B cell (primary cell): ENCODE results near the gene CCDC57. TPM values are rescaled to one million over a fixed set of nuclear protein-coding genes. Genes with fewer than 3 reads are reported as not detected.
A peak's percentile ranks its signal among the peaks of the same experiment; 100 is the strongest.

Experiments
- ATAC-seq: fragments of 200-7000 bp; cut with Tn5 transposase; one replicate; pipeline ENCODE4 v1.10.0; 2021; ENCODE audit warnings: low read depth, mild to moderate bottlenecking, moderate number of reproducible peaks, moderate library complexity
- CTCF ChIA-PET: fragments of 350-600 bp; sonication (Branson Sonifier 250); formaldehyde crosslinking; loops from one replicate; lab custom pipeline; 2021; ENCODE audit warnings: antibody characterized with exemption, inconsistent platforms; lab: Charles Lee
- POLR2A ChIA-PET: fragments of 350-600 bp; sonication (Branson Sonifier 250); formaldehyde crosslinking; loops from one replicate; lab custom pipeline; 2021; ENCODE audit warnings: antibody characterized with exemption; lab: Charles Lee
- DNase-seq: peaks from one replicate; pipeline ENCODE4 v3.0.0; 2013
- H2AFZ ChIP-seq: 2 replicates; pipeline ENCODE4 v1.6.1; 2012; ENCODE audit warnings: mild to moderate bottlenecking, low read depth, low read length; ENCODE audit not compliant: insufficient read depth, poor library complexity, severe bottlenecking
- H3K27ac ChIP-seq, 2 donors: 1 replicate in 1 of 2; 2 replicates in 1 of 2; pipeline ENCODE4 v1.5.1; 2012 to 2013; ENCODE audit warnings: low read length in 2 of 2, mild to moderate bottlenecking in 2 of 2, moderate library complexity in 1 of 2
- H3K27me3 ChIP-seq, 4 experiments: fragments of 200-600 bp in 1 of 4; sonication (generic) in 1 of 4; replicated peaks in 1 of 4; 1 replicate in 2 of 4; 2 replicates in 2 of 4; pipeline versions ENCODE4 v1.6.1 to v1.7.0; 2013 to 2016; ENCODE audit warnings: low read length in 3 of 4, mild to moderate bottlenecking in 2 of 4, mixed read lengths in 1 of 4, moderate library complexity in 1 of 4; ENCODE audit not compliant: insufficient read depth in 4 of 4, control insufficient read depth in 3 of 4; ENCODE audit errors: control extremely low read depth in 1 of 4
- H3K36me3 ChIP-seq, 2 experiments: replicated peaks in 1 of 2; 1 replicate in 1 of 2; 2 replicates in 1 of 2; pipeline versions ENCODE4 v1.6.1 to v1.7.1; 2013; ENCODE audit warnings: low read length in 1 of 2; ENCODE audit not compliant: insufficient read depth in 2 of 2, control insufficient read depth in 1 of 2; ENCODE audit errors: control extremely low read depth in 1 of 2, extremely low read depth in 1 of 2
- H3K4me1 ChIP-seq, 2 donors: fragments of 200-600 bp in 1 of 2; sonication (generic) in 1 of 2; 1 replicate in 1 of 2; 2 replicates in 1 of 2; pipeline versions ENCODE4 v1.5.1 to v1.6.1; 2013 to 2017; ENCODE audit warnings: low read length in 2 of 2; ENCODE audit not compliant: control insufficient read depth in 2 of 2, insufficient read depth in 2 of 2
- H3K4me2 ChIP-seq: replicated peaks from 2 replicates; pipeline ENCODE3; 2012; ENCODE audit warnings: mild to moderate bottlenecking, low read depth, low read length; ENCODE audit not compliant: poor library complexity, severe bottlenecking
- H3K4me3 ChIP-seq, 5 experiments: fragments of 200-600 bp in 1 of 5; sonication (generic) in 1 of 5; 1 replicate in 3 of 5; 2 replicates in 2 of 5; pipeline versions ENCODE4 v1.5.1 to v1.7.0; 2011 to 2016; ENCODE audit warnings: low read length in 4 of 5, mild to moderate bottlenecking in 4 of 5, low read depth in 2 of 5, control low read depth in 1 of 5, moderate library complexity in 1 of 5; ENCODE audit not compliant: insufficient read depth in 1 of 5; ENCODE audit errors: control extremely low read depth in 1 of 5, extremely low read depth in 1 of 5
- H3K79me2 ChIP-seq: fragments of 200-600 bp; sonication (generic); one replicate; pipeline ENCODE4 v1.6.0; 2016; ENCODE audit warnings: low read length; ENCODE audit not compliant: control insufficient read depth, insufficient read depth
- H3K9ac ChIP-seq: fragments of 200-600 bp; sonication (generic); 2 replicates; pipeline ENCODE4 v1.6.1; 2017; ENCODE audit warnings: mild to moderate bottlenecking, low read length, moderate library complexity
- H3K9me3 ChIP-seq, 3 donors: one replicate each; pipeline versions ENCODE4 v1.6.1 to v1.7.1; 2013; ENCODE audit warnings: low read length in 2 of 3; ENCODE audit not compliant: control insufficient read depth in 2 of 3, insufficient read depth in 1 of 3; ENCODE audit errors: control extremely low read depth in 1 of 3
- H4K20me1 ChIP-seq: 2 replicates; pipeline ENCODE4 v1.6.0; 2012; ENCODE audit warnings: mild to moderate bottlenecking, low read length; ENCODE audit not compliant: insufficient read depth, control insufficient read depth, poor library complexity, severe bottlenecking
- H3K27ac Mint-ChIP-seq: one replicate; pipeline ENCODE4 v1.8.0; 2021; ENCODE audit warnings: mixed read lengths
- H3K27me3 Mint-ChIP-seq: one replicate; pipeline ENCODE4 v1.8.0; 2021; ENCODE audit warnings: mixed read lengths
- H3K4me1 Mint-ChIP-seq: one replicate; pipeline ENCODE4 v1.8.0; 2021; ENCODE audit warnings: mixed read lengths
- H3K4me3 Mint-ChIP-seq: one replicate; pipeline ENCODE4 v1.8.0; 2021; ENCODE audit warnings: mixed read lengths
- H3K9me3 Mint-ChIP-seq: one replicate; pipeline ENCODE4 v1.8.0; 2022; ENCODE audit warnings: mixed read lengths; ENCODE audit not compliant: insufficient read depth
- EZH2 ChIP-seq: IDR thresholded peaks from 2 replicates; pipeline ENCODE4 v1.6.1; 2012; ENCODE audit warnings: borderline replicate concordance, low read depth, mild to moderate bottlenecking, moderate library complexity, low read length; ENCODE audit not compliant: insufficient read depth, poor library complexity, severe bottlenecking
- WGBS: methylation state at CpG from one replicate; pipeline ENCODE4 v1.1.5; 2013; ENCODE audit warnings: missing lambda C conversion rate; ENCODE audit not compliant: insufficient coverage; 5-methylcytosine and 5-hydroxymethylcytosine counted together
- intact Hi-C: fragments of 100-400 bp; cut with micrococcal nuclease; formaldehyde crosslinking; loops from one replicate; pipeline ENCODE4 v1.10.0; 2022
- polyA plus RNA-seq: library from polyadenylated mRNA; depleted of rRNA; stranded (reverse); fragments of >200 nt; gene quantifications from 2 replicates; pipeline ENCODE4 v1.2.3, GENCODE V29; 2012
- total RNA-seq, 2 donors: library from RNA; stranded (reverse); fragments of 120-200 nt in 1 of 2; gene quantifications; 1 replicate in 1 of 2; 2 replicates in 1 of 2; pipeline versions ENCODE4 v1.2.3 to v1.2.4, GENCODE V29; 2013 to 2022
- TF ChIP-seq, protein P1 (sequence below): fragments of 200-600 bp; IDR thresholded peaks from one replicate; pipeline ENCODE4 v1.8.0; 2022; ENCODE audit warnings: antibody characterized with exemption, mild to moderate bottlenecking

Gene CCDC57
- total and polyA plus RNA-seq, 2 donors (not counting 1 experiment from before 2014, with no cell fraction given), result 49.7 to 67.2 TPM

DNA sequence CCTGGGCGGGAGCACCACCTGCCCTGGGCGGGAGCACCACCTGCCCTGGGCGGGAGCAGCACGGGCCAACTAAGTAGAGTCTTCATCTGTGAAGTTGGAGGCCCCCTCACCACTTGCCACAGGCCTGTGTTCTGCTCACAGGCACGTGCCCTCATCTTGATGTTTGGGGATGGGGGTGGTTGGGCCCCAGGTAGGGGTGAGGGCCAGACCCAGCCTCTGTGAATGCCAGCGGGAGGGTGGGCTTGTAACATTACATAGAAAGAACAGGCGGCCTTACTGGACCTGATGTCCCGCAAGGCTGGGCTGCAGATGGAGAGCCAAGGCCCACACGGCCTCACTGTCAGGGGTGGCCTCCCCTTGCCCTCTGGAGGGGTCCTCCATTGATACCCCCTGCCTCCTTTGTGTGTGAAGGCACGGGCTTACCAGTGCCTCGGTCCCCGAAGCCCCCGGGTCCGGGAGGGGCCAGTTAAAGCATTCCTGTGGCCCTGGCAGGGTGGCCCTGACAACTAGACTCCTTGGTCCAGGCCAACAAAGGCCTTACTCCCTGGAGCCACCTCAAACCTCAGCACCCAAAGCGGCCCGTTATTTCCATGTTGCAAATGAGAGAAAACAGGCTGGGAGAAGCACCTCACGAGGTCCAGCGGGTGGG, 15.1 kb upstream of the CCDC57 start:
- Histone ChIP-seq H3K4me2 (peak overlapping the region; percentile 99), H3K79me2 (no peaks in the 10 kb centered on the region), H3K9ac (peak overlapping the region; percentile 92), H3K4me3 (peak overlapping the region; percentile 17 to 89 (median 74)), H4K20me1 (peaks cover 20% of the 10 kb centered on the region), H3K4me1 (peaks cover 29 to 40% of the 10 kb centered on the region in 2 donors), H3K36me3 (no peaks in the 10 kb centered on the region), H3K9me3 (no peaks in the 10 kb centered on the region), H3K27me3 (no peaks in the 10 kb centered on the region), H3K27ac (peak overlapping the region; percentile 89 to 98), H2AFZ (peak overlapping the region; percentile 76)
- Mint-ChIP-seq H3K4me3 (peak overlapping the region; percentile 90), H3K27ac (peak overlapping the region; percentile 94), H3K4me1 (peaks cover 18% of the 10 kb centered on the region), H3K9me3 (no peaks in the 10 kb centered on the region), H3K27me3 (no peaks in the 10 kb centered on the region)
- DNase-seq (no peak), ATAC-seq (no peak)
- WGBS, result 61% methylated on average over 13 of the region's 18 CpGs
- POLR2A ChIA-PET, result interaction anchor here (1.3 to 3.2 kb wide), 4 partner anchors 14 to 74 kb away, joined by 4 to 46 read pairs (median 15); partner anchors contain the start of gene CCDC57
- intact Hi-C loops, result loop anchor here (1.0 to 2.0 kb wide), 2 partner anchors 11 to 45 kb away; partner anchors contain the start of gene CSNK1D
- TF ChIP-seq EZH2, result no peak
- TF ChIP-seq, protein P1, sequence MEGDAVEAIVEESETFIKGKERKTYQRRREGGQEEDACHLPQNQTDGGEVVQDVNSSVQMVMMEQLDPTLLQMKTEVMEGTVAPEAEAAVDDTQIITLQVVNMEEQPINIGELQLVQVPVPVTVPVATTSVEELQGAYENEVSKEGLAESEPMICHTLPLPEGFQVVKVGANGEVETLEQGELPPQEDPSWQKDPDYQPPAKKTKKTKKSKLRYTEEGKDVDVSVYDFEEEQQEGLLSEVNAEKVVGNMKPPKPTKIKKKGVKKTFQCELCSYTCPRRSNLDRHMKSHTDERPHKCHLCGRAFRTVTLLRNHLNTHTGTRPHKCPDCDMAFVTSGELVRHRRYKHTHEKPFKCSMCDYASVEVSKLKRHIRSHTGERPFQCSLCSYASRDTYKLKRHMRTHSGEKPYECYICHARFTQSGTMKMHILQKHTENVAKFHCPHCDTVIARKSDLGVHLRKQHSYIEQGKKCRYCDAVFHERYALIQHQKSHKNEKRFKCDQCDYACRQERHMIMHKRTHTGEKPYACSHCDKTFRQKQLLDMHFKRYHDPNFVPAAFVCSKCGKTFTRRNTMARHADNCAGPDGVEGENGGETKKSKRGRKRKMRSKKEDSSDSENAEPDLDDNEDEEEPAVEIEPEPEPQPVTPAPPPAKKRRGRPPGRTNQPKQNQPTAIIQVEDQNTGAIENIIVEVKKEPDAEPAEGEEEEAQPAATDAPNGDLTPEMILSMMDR, result no peak
- CTCF ChIA-PET, result interaction anchor here (2.2 to 2.3 kb wide), 2 partner anchors 13 to 22 kb away, joined by 8 read pairs; no protein-coding TSS in a partner anchor
